ENCODE measurements around the gene MAP2K3.
"Not testable (repeated sequence)": the region's sequence is repeated elsewhere in the genome, so short reads cannot be mapped to it uniquely, and the experiment has no call there.

The MAP2K3 gene

GRCh38 chr17:21296097-21297025, 11.8 kb downstream of the MAP2K3 start:
- DNase-seq (ENCODE audit: low spot score), result no peak

GRCh38 chr17:21297026-21297520, 12.6 kb downstream of the MAP2K3 start:
- DNase-seq (ENCODE audit: low spot score), result no peak

GRCh38 chr17:21297597-21297996, 13.1 kb downstream of the MAP2K3 start:
- no peak for DNase-seq (ENCODE audit: low spot score)

GRCh38 chr17:21298056-21298982, 13.8 kb downstream of the MAP2K3 start:
- no peak for DNase-seq (ENCODE audit: low spot score)

- no peak for DNase-seq (ENCODE audit: low spot score)
These were observed 14.5 kb downstream of the MAP2K3 start for GRCh38 chr17:21298983-21299519.

- no peak for DNase-seq (ENCODE audit: low spot score)
These were observed 15.6 kb downstream of the MAP2K3 start for GRCh38 chr17:21299981-21300600.

GRCh38 chr17:21300601-21301571, 16.4 kb downstream of the MAP2K3 start:
- no peak for DNase-seq (ENCODE audit: low spot score)

- no peak for DNase-seq (ENCODE audit: low spot score)
These were observed 17.4 kb downstream of the MAP2K3 start for GRCh38 chr17:21301593-21302550.

- DNase-seq (ENCODE audit: low spot score), result no peak
These were observed 18.4 kb downstream of the MAP2K3 start for GRCh38 chr17:21302711-21303425.

- DNase-seq (ENCODE audit: low spot score), result no peak
These were observed 19.0 kb downstream of the MAP2K3 start for GRCh38 chr17:21303441-21304065.

- no peak for DNase-seq (ENCODE audit: low spot score)
These were observed 19.6 kb downstream of the MAP2K3 start for GRCh38 chr17:21304091-21304490.

- not testable (repeated sequence) for DNase-seq (ENCODE audit: low spot score)
These were observed 20.1 kb downstream of the MAP2K3 start for GRCh38 chr17:21304551-21305151.

GRCh38 chr17:21305431-21306180, 21.1 kb downstream of the MAP2K3 start:
- not testable (repeated sequence) for DNase-seq (ENCODE audit: low spot score)

- DNase-seq (ENCODE audit: low spot score), result not testable (repeated sequence)
These were observed 22.2 kb downstream of the MAP2K3 start for GRCh38 chr17:21306611-21307272.

- not testable (repeated sequence) for DNase-seq (ENCODE audit: low spot score)
These were observed 22.7 kb downstream of the MAP2K3 start for GRCh38 chr17:21307273-21307625.

GRCh38 chr17:21308931-21309381, 24.4 kb downstream of the MAP2K3 start:
- DNase-seq (ENCODE audit: low spot score), result not testable (repeated sequence)

Data from AG08395 (cell line).